Mucosa of rectum (tissue), 2 donors: ENCODE data around the gene ADIPOQ.
"Not testable (repeated sequence)": the region's sequence is repeated elsewhere in the genome, so short reads cannot be mapped to it uniquely, and the experiment has no call there.

ENCODE experiments used
- H3K27ac ChIP-seq, 2 donors: one replicate each; pipeline ENCODE4 v1.7.0; 2013; ENCODE audit warnings: inconsistent platforms in 2 of 2, low read depth in 2 of 2, low read length in 2 of 2
- H3K27me3 ChIP-seq, 2 donors: one replicate each; pipeline ENCODE4 v1.7.0; 2013; ENCODE audit warnings: low read length in 2 of 2; ENCODE audit not compliant: control insufficient read depth in 2 of 2, insufficient read depth in 2 of 2
- H3K36me3 ChIP-seq, 2 donors: one replicate each; pipeline ENCODE4 v1.7.0; 2013; ENCODE audit warnings: low read length in 2 of 2; ENCODE audit not compliant: control insufficient read depth in 2 of 2, insufficient read depth in 2 of 2
- H3K4me1 ChIP-seq, 2 donors: one replicate each; pipeline ENCODE4 v1.7.0; 2013; ENCODE audit warnings: low read length in 2 of 2, mild to moderate bottlenecking in 1 of 2; ENCODE audit not compliant: control insufficient read depth in 2 of 2, insufficient read depth in 2 of 2
- H3K4me3 ChIP-seq, 2 donors: one replicate each; pipeline ENCODE4 v1.7.0; 2013; ENCODE audit warnings: low read length in 2 of 2
- H3K9ac ChIP-seq, 2 donors: one replicate each; pipeline ENCODE4 v1.7.0; 2013; ENCODE audit warnings: low read length in 2 of 2, low read depth in 1 of 2, mild to moderate bottlenecking in 1 of 2
- H3K9me3 ChIP-seq, 2 donors: one replicate each; pipeline ENCODE4 v1.7.0; 2013; ENCODE audit warnings: low read length in 2 of 2; ENCODE audit not compliant: control insufficient read depth in 2 of 2
- donor health status: healthy.
- donor health status: Normal muscosa, but diverticular disease.

The ADIPOQ gene

GRCh38 chr3:186814100-186814499, 28.4 kb upstream of the ADIPOQ start:
- peaks cover 0 to 6% of the 10 kb centered on the region in 2 donors for H3K27me3 ChIP-seq
- no peaks in the 10 kb centered on the region for H3K9me3 ChIP-seq
- H3K4me1 ChIP-seq = no peaks in the 10 kb centered on the region
- no peak overlapping the region for H3K9ac ChIP-seq
- H3K36me3 ChIP-seq = no peaks in the 10 kb centered on the region
- H3K27ac ChIP-seq = no peak overlapping the region
- H3K4me3 ChIP-seq = no peak overlapping the region

- Histone ChIP-seq H3K4me1 (no peaks in the 10 kb centered on the region), H3K36me3 (no peaks in the 10 kb centered on the region), H3K27ac (no peak overlapping the region), H3K9ac (no peak overlapping the region), H3K9me3 (no peaks in the 10 kb centered on the region), H3K4me3 (no peak overlapping the region), H3K27me3 (peaks cover 0 to 6% of the 10 kb centered on the region in 2 donors)
Measured at GRCh38 chr3:186815435-186815834, 27.1 kb upstream of the ADIPOQ start.

- Histone ChIP-seq H3K36me3 (no peaks in the 10 kb centered on the region), H3K27ac (no peak overlapping the region), H3K4me3 (no peak overlapping the region), H3K4me1 (no peaks in the 10 kb centered on the region), H3K9ac (no peak overlapping the region), H3K27me3 (peaks cover 0 to 4% of the 10 kb centered on the region in 2 donors), H3K9me3 (no peaks in the 10 kb centered on the region)
Measured at GRCh38 chr3:186818516-186818915, 24.0 kb upstream of the ADIPOQ start.

GRCh38 chr3:186818956-186819355, 23.6 kb upstream of the ADIPOQ start:
- peaks cover 0 to 3% of the 10 kb centered on the region in 2 donors for H3K27me3 ChIP-seq
- no peak overlapping the region for H3K9ac ChIP-seq
- H3K4me1 ChIP-seq = no peaks in the 10 kb centered on the region
- H3K4me3 ChIP-seq = no peak overlapping the region
- H3K27ac ChIP-seq = no peak overlapping the region
- no peaks in the 10 kb centered on the region for H3K9me3 ChIP-seq
- H3K36me3 ChIP-seq = no peaks in the 10 kb centered on the region

- H3K36me3 ChIP-seq = no peaks in the 10 kb centered on the region
- H3K4me3 ChIP-seq = no peak overlapping the region
- H3K9ac ChIP-seq = no peak overlapping the region
- H3K9me3 ChIP-seq = no peaks in the 10 kb centered on the region
- peaks cover 23 to 29% of the 10 kb centered on the region in 2 donors for H3K27me3 ChIP-seq
- H3K27ac ChIP-seq = no peak overlapping the region
- H3K4me1 ChIP-seq = peaks cover 0 to 6% of the 10 kb centered on the region in 2 donors
Measured at GRCh38 chr3:186821429-186822387, 20.8 kb upstream of the ADIPOQ start.

GRCh38 chr3:186822388-186822759, 20.1 kb upstream of the ADIPOQ start:
- not testable (repeated sequence) for H3K4me3 ChIP-seq, H3K9ac ChIP-seq, H3K36me3 ChIP-seq, H3K9me3 ChIP-seq, H3K4me1 ChIP-seq, H3K27ac ChIP-seq
- peaks cover 23 to 29% of the 10 kb centered on the region in 2 donors for H3K27me3 ChIP-seq

- Histone ChIP-seq H3K9me3 (no peaks in the 10 kb centered on the region), H3K27me3 (peaks cover 29 to 36% of the 10 kb centered on the region in 2 donors), H3K4me1 (peaks cover 3 to 9% of the 10 kb centered on the region in 2 donors), H3K9ac (no peak overlapping the region), H3K36me3 (no peaks in the 10 kb centered on the region), H3K4me3 (no peak overlapping the region), H3K27ac (no peak overlapping the region)
Measured at GRCh38 chr3:186823386-186823785, 19.1 kb upstream of the ADIPOQ start.

- no peaks in the 10 kb centered on the region for H3K9me3 ChIP-seq
- H3K27me3 ChIP-seq = peaks cover 30 to 45% of the 10 kb centered on the region in 2 donors
- H3K27ac ChIP-seq = no peak overlapping the region
- no peak overlapping the region for H3K9ac ChIP-seq
- peaks cover 3 to 9% of the 10 kb centered on the region in 2 donors for H3K4me1 ChIP-seq
- no peaks in the 10 kb centered on the region for H3K36me3 ChIP-seq
- no peak overlapping the region for H3K4me3 ChIP-seq
Measured at GRCh38 chr3:186824430-186825139, 17.9 kb upstream of the ADIPOQ start.

- no peaks in the 10 kb centered on the region for H3K36me3 ChIP-seq
- H3K27me3 ChIP-seq = peaks cover 37 to 50% of the 10 kb centered on the region in 2 donors
- no peak overlapping the region for H3K27ac ChIP-seq
- H3K9me3 ChIP-seq = no peaks in the 10 kb centered on the region
- H3K9ac ChIP-seq = no peak overlapping the region
- H3K4me1 ChIP-seq = peaks cover 3 to 9% of the 10 kb centered on the region in 2 donors
- no peak overlapping the region for H3K4me3 ChIP-seq
Measured at GRCh38 chr3:186825294-186825821, 17.2 kb upstream of the ADIPOQ start.

- Histone ChIP-seq H3K9ac (no peak overlapping the region), H3K27me3 (peaks cover 39 to 53% of the 10 kb centered on the region in 2 donors), H3K9me3 (no peaks in the 10 kb centered on the region), H3K36me3 (no peaks in the 10 kb centered on the region), H3K4me3 (no peak overlapping the region), H3K4me1 (peaks cover 3 to 9% of the 10 kb centered on the region in 2 donors), H3K27ac (no peak overlapping the region)
Measured at GRCh38 chr3:186825872-186826409, 16.6 kb upstream of the ADIPOQ start.
